Upper lobe of left lung (tissue), 6 donors: ENCODE measurements around the gene SLC25A21. TPM values are rescaled to one million over a fixed set of nuclear protein-coding genes. Genes with fewer than 3 reads are reported as not detected.

ENCODE experiments used
- ATAC-seq, 2 donors: fragments of 200-7000 bp; cut with Tn5 transposase; one replicate each; pipeline ENCODE4 v1.9.1; 2022; ENCODE audit warnings: mild to moderate bottlenecking in 2 of 2, moderate library complexity in 2 of 2; ENCODE audit not compliant: low FRiP score in 2 of 2
- DNase-seq, 2 donors: peaks; one replicate each; pipeline ENCODE4 v3.0.0-alpha.2; 2019 to 2020
- H3K27ac ChIP-seq, 4 donors: fragments of 200-600 bp; sonication (generic); one replicate each; pipeline ENCODE4 v1.5.1; 2016 to 2019
- H3K27me3 ChIP-seq, 4 donors: fragments of 200-600 bp; sonication (generic); one replicate each; pipeline ENCODE4 v1.5.1; 2017 to 2019
- H3K36me3 ChIP-seq, 4 donors: fragments of 200-600 bp; sonication (generic); one replicate each; pipeline ENCODE4 v1.5.1; 2016 to 2019
- H3K4me1 ChIP-seq, 4 donors: fragments of 200-600 bp; sonication (generic); one replicate each; pipeline ENCODE4 v1.5.1; 2018 to 2019
- H3K4me3 ChIP-seq, 4 donors: fragments of 200-600 bp; sonication (generic); one replicate each; pipeline ENCODE4 v1.5.1; 2017 to 2019; ENCODE audit warnings: mild to moderate bottlenecking in 2 of 4, moderate library complexity in 1 of 4
- H3K9me3 ChIP-seq, 4 donors: fragments of 200-600 bp; sonication (generic); one replicate each; pipeline ENCODE4 v1.5.1; 2018 to 2019
- EP300 ChIP-seq, 4 donors: sonication (generic); formaldehyde crosslinking; IDR thresholded peaks; one replicate each; pipeline ENCODE4 v1.5.1; 2017; ENCODE audit warnings: antibody characterized with exemption in 4 of 4, control low read depth in 2 of 4
- POLR2A ChIP-seq, 4 donors: fragments of 450-650 bp; IDR thresholded peaks; one replicate each; pipeline ENCODE4 v1.5.1; 2016 to 2017; ENCODE audit warnings: antibody characterized with exemption in 4 of 4, mild to moderate bottlenecking in 2 of 4
- POLR2AphosphoS5 ChIP-seq, 2 donors: sonication (generic); formaldehyde crosslinking; IDR thresholded peaks; one replicate each; pipeline ENCODE4 v1.5.1; 2017; ENCODE audit warnings: antibody characterized with exemption in 2 of 2
- WGBS, 2 donors: methylation state at CpG; one replicate each; pipeline ENCODE4 v1.1.5; 2017 to 2018; 5-methylcytosine and 5-hydroxymethylcytosine counted together
- total RNA-seq, 6 donors: library from RNA; depleted of rRNA in 4 of 6; stranded (reverse); fragments of >200 nt in 4 of 6; gene quantifications; one replicate each; pipeline versions ENCODE4 v1.1.0 to v1.2.1, GENCODE V29; 2016 to 2021
- TF ChIP-seq, protein P1 (sequence below), 6 experiments: fragments of 450-650 bp in 4 of 6; fragments of 200-600 bp in 2 of 6; sonication (generic) in 2 of 6; IDR thresholded peaks; one replicate each; pipeline ENCODE4 v1.5.1; 2016 to 2019; ENCODE audit warnings: antibody characterized with exemption in 6 of 6
- donor health status: DM: no; HTN: no; CAD: no; lungs with moderate emphysema.
- donor health status: DM: no; HTN: yes; CAD: no; lungs with severe emphysema.

The SLC25A21 gene
- total RNA-seq, 6 donors from 2014 or later: 0.15 to 1.7 (median 0.30) TPM; not detected in 3

DNA sequence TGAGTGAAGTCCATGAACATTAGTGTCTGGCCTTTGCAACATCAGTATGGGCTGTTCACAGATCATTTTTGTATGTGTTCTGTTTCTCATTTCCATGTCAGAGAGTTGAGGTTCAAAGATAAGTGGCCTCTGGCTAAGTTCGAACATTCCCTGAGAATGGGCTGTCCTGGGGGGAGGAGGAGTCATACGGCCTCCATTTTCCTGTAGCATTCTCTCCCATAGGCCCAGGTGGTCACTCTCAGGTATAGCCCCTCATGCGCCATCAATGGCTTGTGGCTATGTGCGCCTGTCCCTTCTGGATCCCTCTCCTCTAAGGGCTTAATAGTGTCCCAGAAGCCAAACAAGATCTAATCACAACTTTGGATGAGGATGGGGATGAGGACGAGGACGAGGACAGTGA lies 345.8 kb downstream of the SLC25A21 start:
- Histone ChIP-seq H3K36me3 (no peaks in the 10 kb centered on the region), H3K9me3 (no peaks in the 10 kb centered on the region), H3K4me3 (no peak overlapping the region), H3K27me3 (no peaks in the 10 kb centered on the region), H3K27ac (no peak overlapping the region), H3K4me1 (no peaks in the 10 kb centered on the region)
- 80 to 88% methylated on average over 5 to 6 of the region's 6 CpGs for WGBS, 2 donors
- DNase-seq (no peak), ATAC-seq (no peak)
- no peak for TF ChIP-seq POLR2AphosphoS5 (IDR thresholded peaks at IDR 0.05)
- no peak for TF ChIP-seq POLR2A (IDR thresholded peaks at IDR 0.05)
- TF ChIP-seq, protein P1, sequence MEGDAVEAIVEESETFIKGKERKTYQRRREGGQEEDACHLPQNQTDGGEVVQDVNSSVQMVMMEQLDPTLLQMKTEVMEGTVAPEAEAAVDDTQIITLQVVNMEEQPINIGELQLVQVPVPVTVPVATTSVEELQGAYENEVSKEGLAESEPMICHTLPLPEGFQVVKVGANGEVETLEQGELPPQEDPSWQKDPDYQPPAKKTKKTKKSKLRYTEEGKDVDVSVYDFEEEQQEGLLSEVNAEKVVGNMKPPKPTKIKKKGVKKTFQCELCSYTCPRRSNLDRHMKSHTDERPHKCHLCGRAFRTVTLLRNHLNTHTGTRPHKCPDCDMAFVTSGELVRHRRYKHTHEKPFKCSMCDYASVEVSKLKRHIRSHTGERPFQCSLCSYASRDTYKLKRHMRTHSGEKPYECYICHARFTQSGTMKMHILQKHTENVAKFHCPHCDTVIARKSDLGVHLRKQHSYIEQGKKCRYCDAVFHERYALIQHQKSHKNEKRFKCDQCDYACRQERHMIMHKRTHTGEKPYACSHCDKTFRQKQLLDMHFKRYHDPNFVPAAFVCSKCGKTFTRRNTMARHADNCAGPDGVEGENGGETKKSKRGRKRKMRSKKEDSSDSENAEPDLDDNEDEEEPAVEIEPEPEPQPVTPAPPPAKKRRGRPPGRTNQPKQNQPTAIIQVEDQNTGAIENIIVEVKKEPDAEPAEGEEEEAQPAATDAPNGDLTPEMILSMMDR (IDR thresholded peaks at IDR 0.05): no peak
- no peak for TF ChIP-seq EP300 (IDR thresholded peaks at IDR 0.05)

GRCh38 chr14:36824854-36825253 lies 347.6 kb downstream of the SLC25A21 start:
- DNase-seq (no peak), ATAC-seq (no peak)
- no peaks in the 10 kb centered on the region for H3K4me1 ChIP-seq
- no peak overlapping the region for H3K4me3 ChIP-seq
- TF ChIP-seq, protein P1 (IDR thresholded peaks at IDR 0.05): no peak
- TF ChIP-seq POLR2A (IDR thresholded peaks at IDR 0.05): no peak
- no peak for TF ChIP-seq EP300 (IDR thresholded peaks at IDR 0.05)
- no peak for TF ChIP-seq POLR2AphosphoS5 (IDR thresholded peaks at IDR 0.05)
- WGBS, 2 donors: 88 to 93% methylated on average over 4 of the region's 4 CpGs
- H3K36me3 ChIP-seq: no peaks in the 10 kb centered on the region
- no peak overlapping the region for H3K27ac ChIP-seq
- no peaks in the 10 kb centered on the region for H3K9me3 ChIP-seq
- H3K27me3 ChIP-seq: no peaks in the 10 kb centered on the region

DNA sequence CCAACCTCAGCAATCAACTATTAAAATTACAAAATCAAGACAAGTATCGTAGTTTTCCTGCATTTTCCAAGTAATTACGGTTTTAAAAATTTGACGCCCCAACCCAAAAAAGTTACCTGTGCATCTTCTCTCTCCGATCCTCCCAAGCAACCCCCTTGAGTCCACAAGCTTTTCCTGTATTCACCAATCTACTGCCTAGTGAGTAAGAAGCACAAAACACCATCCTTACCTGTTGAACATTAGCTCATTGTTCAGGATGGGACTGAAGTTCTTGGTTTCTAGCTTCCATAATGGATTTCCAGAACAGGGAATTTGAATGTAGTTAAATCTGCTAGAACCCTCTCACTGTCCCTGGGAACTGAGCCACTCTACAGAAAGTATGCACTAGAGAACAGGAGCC lies 348.8 kb downstream of the SLC25A21 start:
- H3K4me1 ChIP-seq: no peaks in the 10 kb centered on the region
- TF ChIP-seq EP300 (IDR thresholded peaks at IDR 0.05): no peak
- TF ChIP-seq, protein P1 (IDR thresholded peaks at IDR 0.05): no peak
- TF ChIP-seq POLR2A (IDR thresholded peaks at IDR 0.05): no peak
- TF ChIP-seq POLR2AphosphoS5 (IDR thresholded peaks at IDR 0.05): no peak
- ATAC-seq: no peak
- no peak for DNase-seq
- H3K4me3 ChIP-seq: no peak overlapping the region
- no peaks in the 10 kb centered on the region for H3K27me3 ChIP-seq
- no peaks in the 10 kb centered on the region for H3K36me3 ChIP-seq
- H3K9me3 ChIP-seq: no peaks in the 10 kb centered on the region
- 70 to 71% methylated on average over 4 of the region's 4 CpGs for WGBS, 2 donors
- no peak overlapping the region for H3K27ac ChIP-seq

DNA sequence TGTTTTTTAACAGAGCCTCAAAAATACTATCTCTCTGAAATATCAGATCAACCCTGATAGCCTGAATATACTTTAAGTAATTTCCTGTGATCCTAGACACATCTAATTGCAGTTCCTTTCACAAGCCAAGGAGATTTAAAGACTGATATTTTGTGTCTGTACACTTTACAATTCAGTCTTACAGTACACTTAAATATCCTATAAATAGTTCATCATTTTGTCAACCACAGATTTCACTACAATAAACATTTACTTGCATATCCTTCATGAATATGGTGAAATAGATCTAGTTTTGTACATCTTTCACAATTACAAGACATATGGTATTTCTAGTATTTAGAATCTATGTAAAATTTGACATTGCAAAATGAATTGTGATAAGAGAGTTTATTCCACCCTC lies 349.7 kb downstream of the SLC25A21 start:
- TF ChIP-seq, protein P1 (IDR thresholded peaks at IDR 0.05): no peak
- TF ChIP-seq POLR2A (IDR thresholded peaks at IDR 0.05) (no peak), EP300 (IDR thresholded peaks at IDR 0.05) (no peak), POLR2AphosphoS5 (IDR thresholded peaks at IDR 0.05) (no peak)
- H3K4me3 ChIP-seq: no peak overlapping the region
- no peak overlapping the region for H3K27ac ChIP-seq
- no peaks in the 10 kb centered on the region for H3K9me3 ChIP-seq
- DNase-seq (no peak), ATAC-seq (no peak)
- no peaks in the 10 kb centered on the region for H3K4me1 ChIP-seq
- no peaks in the 10 kb centered on the region for H3K27me3 ChIP-seq
- no peaks in the 10 kb centered on the region for H3K36me3 ChIP-seq

DNA sequence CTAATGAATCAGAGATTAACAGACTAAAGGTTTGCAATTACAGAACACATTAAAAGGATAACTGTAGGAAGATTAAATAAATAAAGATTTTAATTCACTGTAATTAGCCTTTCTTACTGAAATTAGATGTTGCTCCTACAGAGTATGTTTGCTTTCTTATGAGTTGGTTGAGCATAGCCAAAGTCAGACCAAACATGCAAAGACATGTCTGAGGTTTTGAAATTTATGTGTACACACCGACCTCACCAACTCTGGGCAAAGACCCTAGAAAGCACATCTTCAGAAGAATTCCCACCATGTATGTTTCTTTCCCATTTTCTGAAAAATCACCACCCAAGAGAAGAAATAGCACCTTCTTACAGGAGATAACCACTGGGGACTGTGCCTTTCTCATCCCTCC lies 351.5 kb downstream of the SLC25A21 start:
- 71 to 91% methylated on average over 1 of the region's 1 CpG for WGBS, 2 donors
- no peak for ATAC-seq
- no peaks in the 10 kb centered on the region for H3K4me1 ChIP-seq

More for the DNA sequence above, 351.5 kb downstream of the SLC25A21 start:
- Histone ChIP-seq H3K9me3 (no peaks in the 10 kb centered on the region), H3K4me3 (no peak overlapping the region), H3K27ac (no peak overlapping the region), H3K27me3 (no peaks in the 10 kb centered on the region), H3K36me3 (no peaks in the 10 kb centered on the region)
- TF ChIP-seq POLR2AphosphoS5 (IDR thresholded peaks at IDR 0.05) (no peak), EP300 (IDR thresholded peaks at IDR 0.05) (no peak), POLR2A (IDR thresholded peaks at IDR 0.05) (no peak)
- TF ChIP-seq, protein P1 (IDR thresholded peaks at IDR 0.05): no peak
- no peak for DNase-seq
